Osteocyte (in vitro differentiated cells): ENCODE results near the gene RAB42. TPM values are rescaled to one million over a fixed set of nuclear protein-coding genes. Genes with fewer than 3 reads are reported as not detected.

ENCODE experiments used
- DNase-seq: peaks from one replicate; pipeline ENCODE4 v3.0.0; 2021; ENCODE audit warnings: mixed read lengths; ENCODE audit not compliant: unreplicated experiment; ENCODE audit errors: extremely low spot score
- H3K27ac Mint-ChIP-seq: one replicate; pipeline ENCODE4 v1.8.0; 2021; ENCODE audit warnings: mild to moderate bottlenecking, mixed read lengths; ENCODE audit not compliant: unreplicated experiment
- H3K27me3 Mint-ChIP-seq: one replicate; pipeline ENCODE4 v1.8.0; 2021; ENCODE audit warnings: mixed read lengths; ENCODE audit not compliant: unreplicated experiment
- H3K36me3 Mint-ChIP-seq: one replicate; pipeline ENCODE4 v1.8.0; 2021; ENCODE audit warnings: mixed read lengths; ENCODE audit not compliant: unreplicated experiment
- H3K4me1 Mint-ChIP-seq: one replicate; pipeline ENCODE4 v1.8.0; 2021; ENCODE audit warnings: mixed read lengths; ENCODE audit not compliant: unreplicated experiment
- H3K4me3 Mint-ChIP-seq: one replicate; pipeline ENCODE4 v1.8.0; 2021; ENCODE audit warnings: mild to moderate bottlenecking, moderate library complexity, mixed read lengths; ENCODE audit not compliant: unreplicated experiment
- H3K9me3 Mint-ChIP-seq: one replicate; pipeline ENCODE4 v1.8.0; 2021; ENCODE audit warnings: mixed read lengths; ENCODE audit not compliant: unreplicated experiment
- long read RNA-seq: library from polyadenylated mRNA; unstranded; transcript quantifications from one replicate; pipeline ENCODE4 v2.0.0, GENCODE V29; 2021
- total RNA-seq: library from RNA; stranded (reverse); gene quantifications from 2 replicates; pipeline ENCODE4 v1.2.1, GENCODE V29; 2021
- TF ChIP-seq, protein P1 (sequence below): fragments of 200-600 bp; sonication (generic); IDR thresholded peaks from 2 replicates; pipeline ENCODE4 v1.5.0; 2021; ENCODE audit warnings: antibody characterized with exemption, mild to moderate bottlenecking, moderate library complexity

The RAB42 gene, protein sequence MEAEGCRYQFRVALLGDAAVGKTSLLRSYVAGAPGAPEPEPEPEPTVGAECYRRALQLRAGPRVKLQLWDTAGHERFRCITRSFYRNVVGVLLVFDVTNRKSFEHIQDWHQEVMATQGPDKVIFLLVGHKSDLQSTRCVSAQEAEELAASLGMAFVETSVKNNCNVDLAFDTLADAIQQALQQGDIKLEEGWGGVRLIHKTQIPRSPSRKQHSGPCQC
- 0.56 and 1.6 TPM in 2 replicates for total RNA-seq
- long read RNA-seq, result 0 reads

DNA sequence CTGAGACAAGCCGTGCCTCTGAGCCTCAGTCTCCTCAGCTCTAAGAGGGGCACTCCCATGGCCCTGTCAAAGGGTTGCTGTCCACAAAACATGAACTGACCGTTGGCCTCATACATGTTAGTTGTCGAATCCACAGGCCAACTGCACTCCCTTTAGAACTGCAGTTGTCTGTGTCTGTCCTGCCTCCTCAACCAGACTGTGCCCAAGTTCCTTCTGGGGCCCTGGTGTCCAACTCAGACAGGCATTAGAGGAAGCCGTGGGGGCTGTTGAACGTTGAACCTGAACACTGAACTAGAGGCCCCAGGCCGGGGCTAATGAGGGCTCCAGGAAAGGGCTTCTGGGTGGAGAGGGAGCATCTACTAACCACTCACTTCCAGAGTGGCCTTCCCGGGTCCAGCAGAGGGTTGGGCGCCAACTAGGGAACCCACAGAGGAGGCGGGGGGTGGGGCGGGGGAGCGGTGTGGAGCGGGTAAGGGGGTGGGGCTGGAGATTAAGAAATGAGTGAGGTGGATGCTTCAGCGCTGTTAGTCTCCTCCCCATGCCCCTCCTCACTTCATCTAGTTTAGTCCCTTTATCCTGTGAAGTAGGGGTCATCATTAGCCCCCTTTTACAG, at the start of gene RAB42:
Gene RAB42, plus strand, starts transcription at position 558 of the 613 bp plus-strand sequence. CDS start 247 bp downstream, outside the sequence.
- Mint-ChIP-seq H3K9me3 (no peaks in the 10 kb centered on the region), H3K36me3 (no peaks in the 10 kb centered on the region), H3K4me3 (peak within 1 kb of the TSS; percentile 72), H3K27ac (no peak within 1 kb of the TSS), H3K4me1 (peaks cover 16% of the 10 kb centered on the region), H3K27me3 (no peaks in the 10 kb centered on the region)
- no peak for DNase-seq
- TF ChIP-seq, protein P1, sequence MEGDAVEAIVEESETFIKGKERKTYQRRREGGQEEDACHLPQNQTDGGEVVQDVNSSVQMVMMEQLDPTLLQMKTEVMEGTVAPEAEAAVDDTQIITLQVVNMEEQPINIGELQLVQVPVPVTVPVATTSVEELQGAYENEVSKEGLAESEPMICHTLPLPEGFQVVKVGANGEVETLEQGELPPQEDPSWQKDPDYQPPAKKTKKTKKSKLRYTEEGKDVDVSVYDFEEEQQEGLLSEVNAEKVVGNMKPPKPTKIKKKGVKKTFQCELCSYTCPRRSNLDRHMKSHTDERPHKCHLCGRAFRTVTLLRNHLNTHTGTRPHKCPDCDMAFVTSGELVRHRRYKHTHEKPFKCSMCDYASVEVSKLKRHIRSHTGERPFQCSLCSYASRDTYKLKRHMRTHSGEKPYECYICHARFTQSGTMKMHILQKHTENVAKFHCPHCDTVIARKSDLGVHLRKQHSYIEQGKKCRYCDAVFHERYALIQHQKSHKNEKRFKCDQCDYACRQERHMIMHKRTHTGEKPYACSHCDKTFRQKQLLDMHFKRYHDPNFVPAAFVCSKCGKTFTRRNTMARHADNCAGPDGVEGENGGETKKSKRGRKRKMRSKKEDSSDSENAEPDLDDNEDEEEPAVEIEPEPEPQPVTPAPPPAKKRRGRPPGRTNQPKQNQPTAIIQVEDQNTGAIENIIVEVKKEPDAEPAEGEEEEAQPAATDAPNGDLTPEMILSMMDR, result no peak

DNA sequence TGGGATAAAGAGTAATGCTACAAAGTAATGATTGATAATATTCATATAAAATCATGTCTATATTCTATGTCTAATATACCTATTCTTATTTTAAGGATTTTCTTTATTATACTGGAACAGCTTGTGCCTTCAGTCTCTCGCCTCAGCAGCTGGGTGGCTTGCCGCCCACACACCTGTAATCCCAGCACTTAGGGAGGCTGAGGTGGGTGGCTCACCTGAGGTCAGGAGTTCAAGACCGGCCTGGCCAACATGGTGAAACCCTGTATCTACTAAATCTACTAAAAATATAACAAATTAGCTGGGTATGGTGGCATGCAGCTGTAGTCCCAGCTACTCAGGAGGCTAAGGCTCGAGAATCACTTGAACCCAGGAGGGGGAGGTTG, 46.8 kb upstream of the RAB42 start:
- TF ChIP-seq, protein P1, result no peak
- Mint-ChIP-seq H3K4me3 (no peak overlapping the region), H3K27me3 (no peaks in the 10 kb centered on the region), H3K9me3 (no peaks in the 10 kb centered on the region), H3K36me3 (no peaks in the 10 kb centered on the region), H3K27ac (no peak overlapping the region), H3K4me1 (no peaks in the 10 kb centered on the region)
- no peak for DNase-seq

DNA sequence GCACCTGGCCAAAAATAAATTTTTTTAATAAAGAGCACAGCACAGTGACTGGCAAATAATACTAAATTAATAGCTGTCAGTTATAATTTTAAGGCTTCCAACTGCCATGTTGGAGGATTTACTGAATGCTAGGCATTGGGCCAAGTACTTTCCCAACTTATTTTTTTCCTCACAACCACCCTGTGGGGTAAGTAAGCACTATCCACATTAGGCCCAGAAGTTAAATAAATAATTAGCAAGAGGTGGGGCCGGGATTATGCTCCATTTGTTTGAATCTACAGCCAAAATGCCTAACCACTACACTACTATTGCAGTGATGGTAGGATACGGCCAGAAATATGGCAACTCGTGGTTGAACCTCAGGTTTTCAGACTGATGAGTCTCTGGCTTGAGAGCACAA, 43.7 kb upstream of the RAB42 start:
- no peaks in the 10 kb centered on the region for H3K27me3 Mint-ChIP-seq
- TF ChIP-seq, protein P1, result no peak
- H3K9me3 Mint-ChIP-seq, result no peaks in the 10 kb centered on the region
- no peaks in the 10 kb centered on the region for H3K36me3 Mint-ChIP-seq
- no peak overlapping the region for H3K27ac Mint-ChIP-seq
- DNase-seq, result no peak
- no peak overlapping the region for H3K4me3 Mint-ChIP-seq
- peaks cover 5% of the 10 kb centered on the region for H3K4me1 Mint-ChIP-seq

DNA sequence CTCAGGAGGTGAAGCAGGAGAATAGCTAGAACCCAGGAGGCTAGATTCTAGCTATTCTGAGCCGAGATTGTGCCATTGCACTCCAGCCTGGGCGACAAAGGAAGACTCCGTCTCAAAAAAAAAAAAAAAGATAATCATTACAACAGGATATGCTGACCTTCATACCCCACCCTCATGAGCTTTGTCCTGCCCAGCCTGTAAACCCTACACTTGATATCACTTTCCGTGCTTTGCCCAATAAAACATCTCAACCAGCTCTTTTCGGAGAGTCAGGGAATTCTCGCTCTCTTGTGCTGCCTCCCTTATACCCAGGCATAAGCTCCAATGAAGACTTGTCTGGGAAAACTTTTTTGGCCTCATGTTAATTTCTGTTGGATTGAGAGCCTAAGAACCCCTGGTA, 40.7 kb upstream of the RAB42 start:
- DNase-seq, result no peak
- Mint-ChIP-seq H3K36me3 (peaks cover 6% of the 10 kb centered on the region), H3K27ac (no peak overlapping the region), H3K4me3 (no peak overlapping the region), H3K9me3 (no peaks in the 10 kb centered on the region), H3K4me1 (peaks cover 14% of the 10 kb centered on the region), H3K27me3 (no peaks in the 10 kb centered on the region)
- TF ChIP-seq, protein P1, result no peak

DNA sequence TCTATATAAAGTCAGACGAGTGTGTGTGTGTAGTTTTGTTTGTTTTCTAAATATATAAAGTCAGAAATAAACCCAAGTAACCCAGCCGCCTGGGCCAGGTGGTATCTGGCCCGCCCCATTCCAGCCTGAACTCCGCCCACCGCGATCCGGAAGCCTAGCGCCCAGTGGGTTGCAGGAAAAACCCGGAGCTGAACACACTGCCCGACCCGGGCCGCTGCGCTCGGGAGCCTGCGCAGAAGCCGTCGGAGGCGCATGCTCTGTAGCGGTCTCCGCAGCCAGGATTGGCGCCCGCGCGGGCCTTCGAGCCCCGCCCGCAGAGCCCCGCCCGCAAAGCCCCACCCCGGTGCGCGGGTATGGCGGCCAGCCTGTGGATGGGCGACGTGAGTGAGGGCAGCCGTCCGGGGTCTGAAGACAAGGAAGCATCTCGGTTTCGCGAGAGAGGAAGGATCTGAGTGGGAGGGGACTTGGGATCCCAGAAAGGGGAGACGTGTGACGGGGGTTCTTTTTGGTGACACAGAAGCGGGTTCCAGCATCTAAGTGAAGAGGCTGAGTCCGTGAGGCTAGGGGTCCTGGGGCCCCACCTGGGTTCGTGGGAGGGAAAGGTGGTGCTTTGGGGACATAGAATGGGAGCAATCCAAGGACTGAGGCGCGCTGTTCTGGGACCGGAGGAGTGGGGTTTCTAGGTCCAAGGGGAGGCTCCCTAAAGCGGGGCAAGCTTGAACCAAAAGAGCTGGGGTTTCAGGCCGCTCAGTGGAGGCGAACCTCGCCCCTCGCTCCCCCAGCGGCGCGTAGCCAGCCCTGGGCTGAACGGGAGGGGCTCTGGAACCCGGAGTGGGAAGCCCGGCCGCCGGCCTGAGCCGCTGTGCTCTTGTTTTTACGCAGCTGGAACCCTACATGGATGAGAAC, 39.1 kb upstream of the RAB42 start, which contains the start of gene TRNAU1AP:
Gene TRNAU1AP, plus strand, starts transcription at position 328 of the 906 bp plus-strand sequence. Its CDS starts 26 bp downstream, at position 354.
- TF ChIP-seq, protein P1, result no peak
- peaks cover 14% of the 10 kb centered on the region for H3K4me1 Mint-ChIP-seq
- peaks cover 13% of the 10 kb centered on the region for H3K36me3 Mint-ChIP-seq
- peak within 1 kb of the TSS; percentile 100 for H3K4me3 Mint-ChIP-seq
- H3K27ac Mint-ChIP-seq, result peak within 1 kb of the TSS; percentile 99
- no peaks in the 10 kb centered on the region for H3K9me3 Mint-ChIP-seq
- DNase-seq, result peak; percentile 99
- H3K27me3 Mint-ChIP-seq, result no peaks in the 10 kb centered on the region
